ENCODE measurements around the gene METTL5. TPM values are rescaled to one million over a fixed set of nuclear protein-coding genes. Genes with fewer than 3 reads are reported as not detected.
"Not testable (repeated sequence)": the region's sequence is repeated elsewhere in the genome, so short reads cannot be mapped to it uniquely, and the experiment has no call there.

Gene METTL5
- total RNA-seq, 2 donors from 2014 or later = 76.1 to 102 TPM

- Histone ChIP-seq H3K4me1 (ENCODE audit: control insufficient read depth, insufficient read depth, low read length) (no peaks in the 10 kb centered on the region), H3K9ac (ENCODE audit: extremely low read depth, low read length, poor library complexity, severe bottlenecking) (no peak overlapping the region), H3K4me3 (ENCODE audit: low read length) (no peak overlapping the region), H3K27ac (ENCODE audit: low read depth, low read length) (no peak overlapping the region), H3K36me3 (ENCODE audit: control insufficient read depth, insufficient read depth, low read length) (no peaks in the 10 kb centered on the region), H3K9me3 (ENCODE audit: control insufficient read depth, low read length) (peaks cover 2% of the 10 kb centered on the region), H3K27me3 (ENCODE audit: control insufficient read depth, insufficient read depth, low read length, poor library complexity, severe bottlenecking) (no peaks in the 10 kb centered on the region)
- Mint-ChIP-seq H3K27me3 (ENCODE audit: insufficient read depth) (no peaks in the 10 kb centered on the region), H3K9me3 (peaks cover 6% of the 10 kb centered on the region), H3K36me3 (ENCODE audit: low read depth) (peaks cover 16% of the 10 kb centered on the region), H3K4me3 (no peak overlapping the region), H3K4me1 (peaks cover 5% of the 10 kb centered on the region), H3K27ac (no peak overlapping the region)
- WGBS, 2 experiments (ENCODE audit: insufficient coverage in 1 of 2, insufficient read length in 1 of 2) = 80 to 95% methylated on average over 1 to 2 of the region's 2 CpGs
- no peak for DNase-seq
- no peak for TF ChIP-seq CTCF (conservative IDR thresholded peaks at IDR 0.05)
These were observed 38.1 kb upstream of the METTL5 start for GRCh38 chr2:169862816-169863215.

DNA sequence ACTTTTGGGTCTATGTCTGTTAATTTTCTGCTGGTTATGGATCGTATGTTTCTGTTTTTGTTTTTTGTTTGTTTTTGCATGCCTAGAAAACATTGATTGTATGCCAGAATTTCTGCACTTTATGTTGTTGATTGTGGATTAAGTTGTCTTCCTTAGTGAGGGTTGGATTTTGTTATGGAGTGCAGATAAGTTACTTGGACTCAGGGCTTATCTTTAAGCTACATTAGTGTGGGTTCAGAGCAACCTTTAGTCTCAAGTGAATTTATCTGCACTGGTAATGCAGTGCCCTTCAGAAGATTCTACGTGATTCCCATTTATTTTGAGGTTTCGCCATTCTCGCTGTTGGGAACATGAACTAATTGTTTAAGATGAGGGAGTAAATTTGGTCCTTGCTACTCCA, 35.4 kb upstream of the METTL5 start:
- WGBS, 2 experiments (ENCODE audit: insufficient coverage in 1 of 2, insufficient read length in 1 of 2) = 94 to 97% methylated on average over 4 of the region's 4 CpGs
- no peaks in the 10 kb centered on the region for H3K27me3 ChIP-seq (ENCODE audit: control insufficient read depth, insufficient read depth, low read length, poor library complexity, severe bottlenecking)
- TF ChIP-seq CTCF (conservative IDR thresholded peaks at IDR 0.05) = no peak
- Mint-ChIP-seq H3K27ac (no peak overlapping the region), H3K4me3 (no peak overlapping the region), H3K36me3 (ENCODE audit: low read depth) (peaks cover 18% of the 10 kb centered on the region), H3K27me3 (ENCODE audit: insufficient read depth) (no peaks in the 10 kb centered on the region), H3K9me3 (peaks cover 22% of the 10 kb centered on the region), H3K4me1 (peaks cover 5% of the 10 kb centered on the region)
- no peak overlapping the region for H3K9ac ChIP-seq (ENCODE audit: extremely low read depth, low read length, poor library complexity, severe bottlenecking)
- H3K4me3 ChIP-seq (ENCODE audit: low read length) = no peak overlapping the region
- DNase-seq = no peak
- no peak overlapping the region for H3K27ac ChIP-seq (ENCODE audit: low read depth, low read length)
- peaks cover 4% of the 10 kb centered on the region for H3K9me3 ChIP-seq (ENCODE audit: control insufficient read depth, low read length)
- H3K4me1 ChIP-seq (ENCODE audit: control insufficient read depth, insufficient read depth, low read length) = no peaks in the 10 kb centered on the region
- no peaks in the 10 kb centered on the region for H3K36me3 ChIP-seq (ENCODE audit: control insufficient read depth, insufficient read depth, low read length)

- no peak for DNase-seq
- Mint-ChIP-seq H3K27ac (no peak overlapping the region), H3K36me3 (ENCODE audit: low read depth) (peaks cover 18% of the 10 kb centered on the region), H3K27me3 (ENCODE audit: insufficient read depth) (no peaks in the 10 kb centered on the region), H3K4me1 (peaks cover 5% of the 10 kb centered on the region), H3K4me3 (no peak overlapping the region), H3K9me3 (peaks cover 22% of the 10 kb centered on the region)
- no peak overlapping the region for H3K9ac ChIP-seq (ENCODE audit: extremely low read depth, low read length, poor library complexity, severe bottlenecking)
- H3K27me3 ChIP-seq (ENCODE audit: control insufficient read depth, insufficient read depth, low read length, poor library complexity, severe bottlenecking) = no peaks in the 10 kb centered on the region
- H3K27ac ChIP-seq (ENCODE audit: low read depth, low read length) = no peak overlapping the region
- WGBS, 2 experiments (ENCODE audit: insufficient coverage in 1 of 2, insufficient read length in 1 of 2) = 98 to 100% methylated on average over 3 to 4 of the region's 4 CpGs
- H3K36me3 ChIP-seq (ENCODE audit: control insufficient read depth, insufficient read depth, low read length) = no peaks in the 10 kb centered on the region
- H3K4me3 ChIP-seq (ENCODE audit: low read length) = no peak overlapping the region
- no peak for TF ChIP-seq CTCF (conservative IDR thresholded peaks at IDR 0.05)
- peaks cover 4% of the 10 kb centered on the region for H3K9me3 ChIP-seq (ENCODE audit: control insufficient read depth, low read length)
- H3K4me1 ChIP-seq (ENCODE audit: control insufficient read depth, insufficient read depth, low read length) = no peaks in the 10 kb centered on the region
These were observed 34.7 kb upstream of the METTL5 start for GRCh38 chr2:169859423-169859822.

- H3K9ac ChIP-seq (ENCODE audit: extremely low read depth, low read length, poor library complexity, severe bottlenecking); H3K27ac ChIP-seq (ENCODE audit: low read depth, low read length); H3K4me3 ChIP-seq (ENCODE audit: low read length); H3K27ac Mint-ChIP-seq; DNase-seq; H3K27me3 ChIP-seq (ENCODE audit: control insufficient read depth, insufficient read depth, low read length, poor library complexity, severe bottlenecking); H3K4me1 ChIP-seq (ENCODE audit: control insufficient read depth, insufficient read depth, low read length); H3K4me1 Mint-ChIP-seq; H3K36me3 ChIP-seq (ENCODE audit: control insufficient read depth, insufficient read depth, low read length); H3K4me3 Mint-ChIP-seq; H3K9me3 ChIP-seq (ENCODE audit: control insufficient read depth, low read length); H3K27me3 Mint-ChIP-seq (ENCODE audit: insufficient read depth): not testable (repeated sequence)
- Mint-ChIP-seq H3K36me3 (ENCODE audit: low read depth) (peaks cover 25% of the 10 kb centered on the region), H3K9me3 (peaks cover 22% of the 10 kb centered on the region)
- WGBS, 2 experiments (ENCODE audit: insufficient coverage in 1 of 2, insufficient read length in 1 of 2) = 95 to 100% methylated on average over 6 to 39 of the region's 42 CpGs
These were observed 30.9 kb upstream of the METTL5 start for GRCh38 chr2:169855281-169856258.

Measured in endodermal cell (in vitro differentiated cells).